PFSK-1 (cell line): ENCODE measurements around the gene C17orf100.

Experiments used
- FOXP2 ChIP-seq: optimal IDR thresholded peaks from 2 replicates; pipeline ENCODE3; 2011; ENCODE audit warnings: borderline replicate concordance, control low read depth, inconsistent platforms; ENCODE audit not compliant: insufficient read depth; ENCODE audit errors: extremely low read length, extremely low read depth
- POLR2AphosphoS5 ChIP-seq: IDR thresholded peaks from 2 replicates; pipeline ENCODE4 v1.6.1; 2012; ENCODE audit warnings: low read depth, mild to moderate bottlenecking, control low read depth, low read length, moderate library complexity
- REST ChIP-seq, 2 experiments: IDR thresholded peaks; 2 replicates each; pipeline versions ENCODE4 v1.6.1 to v1.8.0; 2011 to 2012; ENCODE audit warnings: low read depth in 2 of 2, low read length in 2 of 2, control low read depth in 1 of 2, inconsistent platforms in 1 of 2, mild to moderate bottlenecking in 1 of 2, moderate library complexity in 1 of 2; ENCODE audit not compliant: insufficient read depth in 1 of 2
- SIN3A ChIP-seq: IDR thresholded peaks from 2 replicates; pipeline ENCODE4 v1.6.1; 2012; ENCODE audit warnings: mild to moderate bottlenecking, low read length, moderate library complexity, borderline replicate concordance; ENCODE audit not compliant: insufficient read depth
- TAF1 ChIP-seq: IDR thresholded peaks from 2 replicates; pipeline ENCODE4 v1.6.1; 2012; ENCODE audit warnings: low read length, control low read depth, borderline replicate concordance; ENCODE audit not compliant: insufficient read depth

C17orf100 gene

GRCh38 chr17:6675201-6675825 is 23.8 kb downstream of the C17orf100 start:
- no peak for TF ChIP-seq TAF1

GRCh38 chr17:6676802-6677157 is 25.2 kb downstream of the C17orf100 start:
- TF ChIP-seq POLR2AphosphoS5 (no peak), REST (IDR thresholded peaks at IDR 0.05; ENCODE audit: insufficient read depth in 1 of 2, low read depth in 2 of 2, low read length in 2 of 2) (no peak), FOXP2 (no peak), SIN3A (no peak), TAF1 (no peak)

GRCh38 chr17:6677158-6677831 is 25.7 kb downstream of the C17orf100 start:
- TF ChIP-seq TAF1, result no peak

GRCh38 chr17:6677946-6678345 is 26.4 kb downstream of the C17orf100 start:
- no peak for TF ChIP-seq POLR2AphosphoS5
- no peak for TF ChIP-seq TAF1
- TF ChIP-seq SIN3A, result no peak
- TF ChIP-seq REST (IDR thresholded peaks at IDR 0.05; ENCODE audit: insufficient read depth in 1 of 2, low read depth in 2 of 2, low read length in 2 of 2), result no peak
- no peak for TF ChIP-seq FOXP2

- TF ChIP-seq SIN3A, result no peak
- TF ChIP-seq POLR2AphosphoS5, result no peak
- no peak for TF ChIP-seq REST (IDR thresholded peaks at IDR 0.05; ENCODE audit: insufficient read depth in 1 of 2, low read depth in 2 of 2, low read length in 2 of 2)
- no peak for TF ChIP-seq FOXP2
- TF ChIP-seq TAF1, result no peak
These were observed 27.7 kb downstream of the C17orf100 start for GRCh38 chr17:6679241-6679640.

GRCh38 chr17:6681176-6681575 is 29.6 kb downstream of the C17orf100 start:
- TF ChIP-seq TAF1 (no peak), POLR2AphosphoS5 (no peak), FOXP2 (no peak), SIN3A (no peak)
